ENCODE results near the gene CRISP3. TPM values are rescaled to one million over a fixed set of nuclear protein-coding genes. Genes with fewer than 3 reads are reported as not detected.

CRISP3 gene
- total and polyA plus RNA-seq, 2 of the 8 experiments (the other 6 are each of a cell fraction or from before 2014, with no cell fraction given), result not detected

- TF ChIP-seq CTCF (IDR thresholded peaks at IDR 0.05; ENCODE audit: control extremely low read depth in 1 of 3, insufficient read depth in 1 of 3, low read depth in 1 of 3, low read length in 3 of 3) (no peak), CHD2 (IDR thresholded peaks at IDR 0.05; ENCODE audit: low read length) (no peak), POLR2AphosphoS5 (IDR thresholded peaks at IDR 0.05; ENCODE audit: low read depth, low read length) (no peak)
Measured at GRCh38 chr6:49744259-49744658, at the start of gene CRISP3 (continued).

Measured in H1 (cell line).